Gastroesophageal sphincter (tissue), 4 donors: Measurements from ENCODE around the gene SAYSD1. TPM values are rescaled to one million over a fixed set of nuclear protein-coding genes. Genes with fewer than 3 reads are reported as not detected.

ENCODE experiments used
- ATAC-seq: fragments of 150-250 bp; one replicate; pipeline ENCODE4 v1.9.1; 2016; ENCODE audit warnings: mild to moderate bottlenecking, moderate library complexity
- H3K27ac ChIP-seq, 4 donors: fragments of 200-600 bp; sonication (generic) in 3 of 4; 1 replicate in 3 of 4; 2 replicates in 1 of 4; pipeline ENCODE4 v1.5.1; 2016 to 2019
- H3K27me3 ChIP-seq: fragments of 200-600 bp; sonication (generic); one replicate; pipeline ENCODE4 v1.5.1; 2019
- H3K36me3 ChIP-seq, 2 donors: fragments of 200-600 bp; sonication (generic); one replicate each; pipeline ENCODE4 v1.5.1; 2019; ENCODE audit warnings: control low read depth in 1 of 2
- H3K4me1 ChIP-seq, 3 donors: fragments of 200-600 bp; sonication (generic); 1 replicate in 2 of 3; 2 replicates in 1 of 3; pipeline ENCODE4 v1.5.1; 2016 to 2019; ENCODE audit warnings: control low read depth in 2 of 3
- H3K4me3 ChIP-seq, 2 donors: fragments of 200-600 bp; sonication (generic); one replicate each; pipeline ENCODE4 v1.5.1; 2019; ENCODE audit warnings: mild to moderate bottlenecking in 1 of 2, moderate library complexity in 1 of 2
- H3K9me3 ChIP-seq, 3 donors: fragments of 200-600 bp; sonication (generic); one replicate each; pipeline ENCODE4 v1.5.1; 2017 to 2019; ENCODE audit warnings: control low read depth in 2 of 3
- CTCF ChIP-seq, 4 experiments: fragments of 200-600 bp in 2 of 4; fragments of 450-650 bp in 2 of 4; sonication (generic) in 1 of 4; IDR thresholded peaks; one replicate each; pipeline ENCODE4 v1.5.1; 2017 to 2019; ENCODE audit warnings: antibody characterized with exemption in 4 of 4, mild to moderate bottlenecking in 2 of 4, moderate library complexity in 2 of 4
- EP300 ChIP-seq: sonication (generic); formaldehyde crosslinking; IDR thresholded peaks from one replicate; pipeline ENCODE4 v1.6.1; 2017; ENCODE audit warnings: antibody characterized with exemption, mild to moderate bottlenecking
- POLR2A ChIP-seq, 2 donors: fragments of 450-650 bp; IDR thresholded peaks; one replicate each; pipeline ENCODE4 v1.6.1; 2017; ENCODE audit warnings: antibody characterized with exemption in 2 of 2, mild to moderate bottlenecking in 2 of 2, moderate library complexity in 1 of 2
- POLR2AphosphoS5 ChIP-seq: sonication (generic); formaldehyde crosslinking; IDR thresholded peaks from one replicate; pipeline ENCODE4 v1.6.1; 2017; ENCODE audit warnings: antibody characterized with exemption
- WGBS, 2 donors: methylation state at CpG; one replicate each; pipeline ENCODE4 v1.1.5; 2018; ENCODE audit warnings: low coverage in 1 of 2; 5-methylcytosine and 5-hydroxymethylcytosine counted together
- total RNA-seq, 4 donors: library from RNA; depleted of rRNA; stranded (reverse); fragments of >200 nt; gene quantifications; one replicate each; pipeline ENCODE4 v1.1.0, GENCODE V29; 2016

Gene SAYSD1
- total RNA-seq, 4 donors from 2014 or later = 16.4 to 23.2 (median 20.7) TPM

- Histone ChIP-seq H3K27ac (no peak overlapping the region), H3K27me3 (no peaks in the 10 kb centered on the region), H3K36me3 (no peaks in the 10 kb centered on the region), H3K4me3 (no peak overlapping the region), H3K9me3 (no peaks in the 10 kb centered on the region), H3K4me1 (peaks cover 0 to 16% (median 0%) of the 10 kb centered on the region in 3 donors)
- TF ChIP-seq CTCF (IDR thresholded peaks at IDR 0.05) = no peak
- 65% methylated on average over 7 of the region's 7 CpGs for WGBS, 2 donors
- ATAC-seq = no peak
Observed at GRCh38 chr6:39091220-39091619, 23.8 kb downstream of the SAYSD1 start.

- Histone ChIP-seq H3K4me1 (peaks cover 0 to 16% (median 0%) of the 10 kb centered on the region in 3 donors), H3K9me3 (no peaks in the 10 kb centered on the region), H3K4me3 (no peak overlapping the region), H3K27me3 (peaks cover 3% of the 10 kb centered on the region), H3K27ac (no peak overlapping the region), H3K36me3 (no peaks in the 10 kb centered on the region)
- TF ChIP-seq EP300 = no peak
- no peak for TF ChIP-seq POLR2AphosphoS5
- no peak for TF ChIP-seq POLR2A (IDR thresholded peaks at IDR 0.05)
- no peak for TF ChIP-seq CTCF (IDR thresholded peaks at IDR 0.05)
- ATAC-seq = no peak
- 66 to 72% methylated on average over 3 to 4 of the region's 4 CpGs for WGBS, 2 donors
Observed at GRCh38 chr6:39090036-39090435, 24.9 kb downstream of the SAYSD1 start.

- Histone ChIP-seq H3K4me1 (peaks cover 0 to 26% (median 0%) of the 10 kb centered on the region in 3 donors), H3K27ac (no peak overlapping the region), H3K36me3 (no peaks in the 10 kb centered on the region), H3K9me3 (no peaks in the 10 kb centered on the region), H3K27me3 (peaks cover 18% of the 10 kb centered on the region), H3K4me3 (no peak overlapping the region)
- TF ChIP-seq EP300 = no peak
- TF ChIP-seq POLR2AphosphoS5 = peak; percentile 9
- TF ChIP-seq POLR2A (IDR thresholded peaks at IDR 0.05) = no peak
- peak in 3 of 4 experiments; percentile 47 to 65 (median 60) for TF ChIP-seq CTCF (IDR thresholded peaks at IDR 0.05)
- peak; percentile 87 for ATAC-seq
- WGBS, 2 donors = 0 to 5% methylated on average over 1 to 4 of the region's 4 CpGs
Observed at GRCh38 chr6:39088331-39088730, 26.7 kb downstream of the SAYSD1 start.

- Histone ChIP-seq H3K4me3 (no peak overlapping the region), H3K36me3 (no peaks in the 10 kb centered on the region), H3K27me3 (peaks cover 25% of the 10 kb centered on the region), H3K9me3 (no peaks in the 10 kb centered on the region), H3K4me1 (peaks cover 0 to 26% (median 0%) of the 10 kb centered on the region in 3 donors), H3K27ac (no peak overlapping the region)
- WGBS, 2 donors = 66 to 71% methylated on average over 5 to 6 of the region's 7 CpGs
- no peak for ATAC-seq
- no peak for TF ChIP-seq POLR2AphosphoS5
- no peak for TF ChIP-seq CTCF (IDR thresholded peaks at IDR 0.05)
- no peak for TF ChIP-seq POLR2A (IDR thresholded peaks at IDR 0.05)
- no peak for TF ChIP-seq EP300
Observed at GRCh38 chr6:39087197-39087596, 27.8 kb downstream of the SAYSD1 start.

GRCh38 chr6:39086711-39087110 is 28.3 kb downstream of the SAYSD1 start:
- Histone ChIP-seq H3K27me3 (peaks cover 27% of the 10 kb centered on the region), H3K4me3 (no peak overlapping the region), H3K36me3 (no peaks in the 10 kb centered on the region), H3K9me3 (no peaks in the 10 kb centered on the region), H3K4me1 (peaks cover 0 to 26% (median 0%) of the 10 kb centered on the region in 3 donors), H3K27ac (no peak overlapping the region)
- TF ChIP-seq EP300 (no peak), CTCF (IDR thresholded peaks at IDR 0.05) (no peak), POLR2AphosphoS5 (no peak)
- WGBS, 2 donors = 69 to 90% methylated on average over 3 of the region's 6 CpGs
- no peak for ATAC-seq
